ENCODE measurements around the gene PLD4.

The PLD4 gene

GRCh38 chr14:104928391-104929133, 3.9 kb downstream of the PLD4 start:
- H3K27ac ChIP-seq (ENCODE audit: low read depth, low read length) = no peak overlapping the region
- H2BK5ac ChIP-seq (ENCODE audit: low read depth, low read length, poor library complexity) = no peak overlapping the region
- no peaks in the 10 kb centered on the region for H3K79me2 ChIP-seq (ENCODE audit: control insufficient read depth, insufficient read depth, low read length, poor library complexity)
- no peak overlapping the region for H3K4me2 ChIP-seq (ENCODE audit: low read length)
- no peak for DNase-seq
- H4K8ac ChIP-seq (ENCODE audit: low read depth, low read length) = no peak overlapping the region
- no peak overlapping the region for H4K91ac ChIP-seq (ENCODE audit: low read depth, low read length)
- peaks cover 0 to 2% of the 10 kb centered on the region in 2 experiments for H3K4me1 ChIP-seq (ENCODE audit: control insufficient read depth in 1 of 2, insufficient read depth in 2 of 2, low read length in 2 of 2)
- no peak overlapping the region for H3K18ac ChIP-seq (ENCODE audit: low read length)
- H3K27me3 ChIP-seq (ENCODE audit: insufficient read depth, low read length) = peaks cover 28% of the 10 kb centered on the region
- H3K9me3 ChIP-seq (ENCODE audit: insufficient read depth, low read depth, low read length) = peaks cover 12% of the 10 kb centered on the region
- H3K36me3 ChIP-seq (ENCODE audit: control insufficient read depth in 1 of 2, insufficient read depth in 2 of 2, low read length in 2 of 2) = no peaks in the 10 kb centered on the region
- no CpG with 5 or more reads among the region's 17 CpGs for WGBS (ENCODE audit: extremely low coverage, insufficient coverage, insufficient read length)
- no peak overlapping the region for H3K9ac ChIP-seq (ENCODE audit: low read length)
- no peak overlapping the region for H2BK12ac ChIP-seq (ENCODE audit: low read length)
- H2AK5ac ChIP-seq (ENCODE audit: low read length) = no peak overlapping the region
- no peak overlapping the region for H3K4ac ChIP-seq (ENCODE audit: low read depth, low read length)
- no peak overlapping the region for H3K14ac ChIP-seq (ENCODE audit: low read length)
- no peak overlapping the region for H2AFZ ChIP-seq (ENCODE audit: insufficient read depth, low read length, poor library complexity)
- H4K12ac ChIP-seq (ENCODE audit: low read depth, low read length) = no peak overlapping the region
- H3K79me1 ChIP-seq (ENCODE audit: low read length) = no peaks in the 10 kb centered on the region
- no peak overlapping the region for H3K4me3 ChIP-seq (ENCODE audit: low read depth, low read length)
- H2BK120ac ChIP-seq (ENCODE audit: insufficient read depth, low read length, poor library complexity) = no peak overlapping the region
- no peak overlapping the region for H3K23ac ChIP-seq (ENCODE audit: low read length)

- Histone ChIP-seq H2BK120ac (ENCODE audit: insufficient read depth, low read length, poor library complexity) (no peak overlapping the region), H3K36me3 (ENCODE audit: control insufficient read depth in 1 of 2, insufficient read depth in 2 of 2, low read length in 2 of 2) (no peaks in the 10 kb centered on the region), H4K8ac (ENCODE audit: low read depth, low read length) (no peak overlapping the region), H3K79me1 (ENCODE audit: low read length) (no peaks in the 10 kb centered on the region), H3K14ac (ENCODE audit: low read length) (no peak overlapping the region), H2BK12ac (ENCODE audit: low read length) (no peak overlapping the region), H3K4me1 (ENCODE audit: control insufficient read depth in 1 of 2, insufficient read depth in 2 of 2, low read length in 2 of 2) (peaks cover 0 to 2% of the 10 kb centered on the region in 2 experiments), H3K27ac (ENCODE audit: low read depth, low read length) (no peak overlapping the region), H3K4me3 (ENCODE audit: low read depth, low read length) (no peak overlapping the region), H3K23ac (ENCODE audit: low read length) (no peak overlapping the region), H3K4me2 (ENCODE audit: low read length) (no peak overlapping the region), H2AFZ (ENCODE audit: insufficient read depth, low read length, poor library complexity) (no peak overlapping the region), H3K27me3 (ENCODE audit: insufficient read depth, low read length) (peaks cover 34% of the 10 kb centered on the region), H3K18ac (ENCODE audit: low read length) (no peak overlapping the region), H2BK5ac (ENCODE audit: low read depth, low read length, poor library complexity) (no peak overlapping the region), H3K9me3 (ENCODE audit: insufficient read depth, low read depth, low read length) (peaks cover 10% of the 10 kb centered on the region), H3K79me2 (ENCODE audit: control insufficient read depth, insufficient read depth, low read length, poor library complexity) (no peaks in the 10 kb centered on the region), H4K91ac (ENCODE audit: low read depth, low read length) (no peak overlapping the region), H4K12ac (ENCODE audit: low read depth, low read length) (no peak overlapping the region), H2AK5ac (ENCODE audit: low read length) (no peak overlapping the region), H3K4ac (ENCODE audit: low read depth, low read length) (no peak overlapping the region), H3K9ac (ENCODE audit: low read length) (no peak overlapping the region)
- WGBS (ENCODE audit: extremely low coverage, insufficient coverage, insufficient read length) = no CpG with 5 or more reads among the region's 15 CpGs
- no peak for DNase-seq
Measured at GRCh38 chr14:104929268-104930230, 4.9 kb downstream of the PLD4 start.

GRCh38 chr14:104930526-104931303, 6.0 kb downstream of the PLD4 start:
- H3K4me2 ChIP-seq (ENCODE audit: low read length) = no peak overlapping the region
- no peak overlapping the region for H3K27ac ChIP-seq (ENCODE audit: low read depth, low read length)
- no peaks in the 10 kb centered on the region for H3K79me1 ChIP-seq (ENCODE audit: low read length)
- H3K18ac ChIP-seq (ENCODE audit: low read length) = no peak overlapping the region
- H3K4me3 ChIP-seq (ENCODE audit: low read depth, low read length) = no peak overlapping the region
- DNase-seq = no peak
- H4K12ac ChIP-seq (ENCODE audit: low read depth, low read length) = no peak overlapping the region
- no peak overlapping the region for H3K9ac ChIP-seq (ENCODE audit: low read length)
- H3K4me1 ChIP-seq (ENCODE audit: control insufficient read depth in 1 of 2, insufficient read depth in 2 of 2, low read length in 2 of 2) = peaks cover 0 to 2% of the 10 kb centered on the region in 2 experiments
- no peak overlapping the region for H3K4ac ChIP-seq (ENCODE audit: low read depth, low read length)
- H3K9me3 ChIP-seq (ENCODE audit: insufficient read depth, low read depth, low read length) = peaks cover 11% of the 10 kb centered on the region
- no peak overlapping the region for H2BK5ac ChIP-seq (ENCODE audit: low read depth, low read length, poor library complexity)
- WGBS (ENCODE audit: extremely low coverage, insufficient coverage, insufficient read length) = no CpG with 5 or more reads among the region's 10 CpGs
- no peak overlapping the region for H2BK12ac ChIP-seq (ENCODE audit: low read length)
- no peak overlapping the region for H3K14ac ChIP-seq (ENCODE audit: low read length)
- no peak overlapping the region for H2AK5ac ChIP-seq (ENCODE audit: low read length)
- peaks cover 46% of the 10 kb centered on the region for H3K27me3 ChIP-seq (ENCODE audit: insufficient read depth, low read length)
- no peak overlapping the region for H4K8ac ChIP-seq (ENCODE audit: low read depth, low read length)
- H2BK120ac ChIP-seq (ENCODE audit: insufficient read depth, low read length, poor library complexity) = no peak overlapping the region
- H3K23ac ChIP-seq (ENCODE audit: low read length) = no peak overlapping the region
- no peaks in the 10 kb centered on the region for H3K79me2 ChIP-seq (ENCODE audit: control insufficient read depth, insufficient read depth, low read length, poor library complexity)
- no peak overlapping the region for H2AFZ ChIP-seq (ENCODE audit: insufficient read depth, low read length, poor library complexity)
- H3K36me3 ChIP-seq (ENCODE audit: control insufficient read depth in 1 of 2, insufficient read depth in 2 of 2, low read length in 2 of 2) = no peaks in the 10 kb centered on the region
- H4K91ac ChIP-seq (ENCODE audit: low read depth, low read length) = no peak overlapping the region

GRCh38 chr14:104931304-104931770, 6.7 kb downstream of the PLD4 start:
- Histone ChIP-seq H3K4me2 (ENCODE audit: low read length) (no peak overlapping the region), H3K14ac (ENCODE audit: low read length) (no peak overlapping the region), H3K79me2 (ENCODE audit: control insufficient read depth, insufficient read depth, low read length, poor library complexity) (no peaks in the 10 kb centered on the region), H4K91ac (ENCODE audit: low read depth, low read length) (no peak overlapping the region), H3K36me3 (ENCODE audit: control insufficient read depth in 1 of 2, insufficient read depth in 2 of 2, low read length in 2 of 2) (no peaks in the 10 kb centered on the region), H3K27ac (ENCODE audit: low read depth, low read length) (no peak overlapping the region), H2AK5ac (ENCODE audit: low read length) (no peak overlapping the region), H3K23ac (ENCODE audit: low read length) (no peak overlapping the region), H2BK12ac (ENCODE audit: low read length) (no peak overlapping the region), H3K27me3 (ENCODE audit: insufficient read depth, low read length) (peaks cover 48% of the 10 kb centered on the region), H2AFZ (ENCODE audit: insufficient read depth, low read length, poor library complexity) (no peak overlapping the region), H3K4ac (ENCODE audit: low read depth, low read length) (no peak overlapping the region), H4K12ac (ENCODE audit: low read depth, low read length) (no peak overlapping the region), H3K9ac (ENCODE audit: low read length) (no peak overlapping the region), H2BK120ac (ENCODE audit: insufficient read depth, low read length, poor library complexity) (no peak overlapping the region), H3K79me1 (ENCODE audit: low read length) (no peaks in the 10 kb centered on the region), H3K18ac (ENCODE audit: low read length) (no peak overlapping the region), H2BK5ac (ENCODE audit: low read depth, low read length, poor library complexity) (no peak overlapping the region), H3K4me3 (ENCODE audit: low read depth, low read length) (no peak overlapping the region), H3K9me3 (ENCODE audit: insufficient read depth, low read depth, low read length) (peaks cover 11% of the 10 kb centered on the region), H3K4me1 (ENCODE audit: control insufficient read depth in 1 of 2, insufficient read depth in 2 of 2, low read length in 2 of 2) (peaks cover 0 to 2% of the 10 kb centered on the region in 2 experiments), H4K8ac (ENCODE audit: low read depth, low read length) (no peak overlapping the region)
- DNase-seq = no peak
- WGBS (ENCODE audit: extremely low coverage, insufficient coverage, insufficient read length) = no CpG with 5 or more reads among the region's 9 CpGs
